CD14-positive monocyte (primary cell): ENCODE measurements around the gene BEGAIN. TPM values are rescaled to one million over a fixed set of nuclear protein-coding genes. Genes with fewer than 3 reads are reported as not detected.

Experiments
- DNase-seq, 3 donors: peaks; one replicate each; pipeline ENCODE4 v3.0.0-alpha.2; 2011 to 2022
- H2AFZ ChIP-seq: 2 replicates; pipeline ENCODE4 v1.6.0; 2012; ENCODE audit warnings: mild to moderate bottlenecking, low read depth, low read length, inconsistent platforms; ENCODE audit not compliant: insufficient read depth, poor library complexity, severe bottlenecking
- H3K27ac ChIP-seq, 2 donors: 1 replicate in 1 of 2; 2 replicates in 1 of 2; pipeline ENCODE4 v1.5.1; 2012 to 2013; ENCODE audit warnings: low read length in 2 of 2, control low read depth in 1 of 2, inconsistent platforms in 1 of 2, low read depth in 1 of 2, mild to moderate bottlenecking in 1 of 2
- H3K27me3 ChIP-seq, 2 donors: one replicate each; pipeline versions ENCODE4 v1.6.0 to v1.6.1; 2011 to 2013; ENCODE audit warnings: low read length in 2 of 2; ENCODE audit not compliant: control insufficient read depth in 2 of 2, insufficient read depth in 2 of 2
- H3K36me3 ChIP-seq, 2 donors: replicated peaks in 1 of 2; 1 replicate in 1 of 2; 2 replicates in 1 of 2; pipeline versions ENCODE4 v1.5.1 to v1.6.1; 2012 to 2013; ENCODE audit warnings: low read length in 2 of 2, control low read depth in 1 of 2, inconsistent platforms in 1 of 2, mild to moderate bottlenecking in 1 of 2; ENCODE audit not compliant: insufficient read depth in 2 of 2, control insufficient read depth in 1 of 2
- H3K4me1 ChIP-seq, 2 donors: 1 replicate in 1 of 2; 2 replicates in 1 of 2; pipeline versions ENCODE4 v1.5.1 to v1.6.1; 2012 to 2013; ENCODE audit warnings: low read length in 2 of 2, control low read depth in 1 of 2, inconsistent platforms in 1 of 2, mild to moderate bottlenecking in 1 of 2, moderate library complexity in 1 of 2; ENCODE audit not compliant: insufficient read depth in 2 of 2, control insufficient read depth in 1 of 2
- H3K4me2 ChIP-seq: replicated peaks from 2 replicates; pipeline ENCODE3; 2012; ENCODE audit warnings: low read length, moderate library complexity, mild to moderate bottlenecking; ENCODE audit not compliant: poor library complexity, severe bottlenecking; ENCODE audit errors: extremely low read depth
- H3K4me3 ChIP-seq, 3 experiments: fragments of 200-600 bp in 1 of 3; sonication (generic) in 1 of 3; replicated peaks in 1 of 3; 1 replicate in 2 of 3; 2 replicates in 1 of 3; pipeline ENCODE4 v1.5.1; 2011 to 2013; ENCODE audit warnings: low read length in 3 of 3, mild to moderate bottlenecking in 3 of 3, control low read depth in 2 of 3, low read depth in 2 of 3, inconsistent platforms in 1 of 3, moderate library complexity in 1 of 3
- H3K79me2 ChIP-seq: 2 replicates; pipeline ENCODE4 v1.6.0; 2012; ENCODE audit warnings: mild to moderate bottlenecking, control low read depth, inconsistent platforms, low read length, moderate library complexity; ENCODE audit not compliant: insufficient read depth
- H3K9ac ChIP-seq: 2 replicates; pipeline ENCODE4 v1.6.0; 2017; ENCODE audit warnings: low read length, mild to moderate bottlenecking; ENCODE audit not compliant: insufficient read depth, poor library complexity, severe bottlenecking
- H3K9me3 ChIP-seq, 2 donors: replicated peaks in 1 of 2; 1 replicate in 1 of 2; 2 replicates in 1 of 2; pipeline versions ENCODE4 v1.5.1 to v1.6.1; 2012 to 2013; ENCODE audit warnings: low read length in 2 of 2, control low read depth in 1 of 2; ENCODE audit not compliant: control insufficient read depth in 1 of 2, insufficient read depth in 1 of 2
- H4K20me1 ChIP-seq: 2 replicates; pipeline ENCODE4 v1.6.0; 2012; ENCODE audit warnings: mild to moderate bottlenecking, low read length, control low read depth, moderate library complexity; ENCODE audit not compliant: insufficient read depth
- H3K27ac Mint-ChIP-seq, 7 donors: one replicate each; pipeline ENCODE4 v1.8.0; 2020; ENCODE audit warnings: mild to moderate bottlenecking in 7 of 7, mixed read lengths in 7 of 7, moderate library complexity in 6 of 7, inconsistent platforms in 2 of 7
- H3K27me3 Mint-ChIP-seq, 3 donors: one replicate each; pipeline ENCODE4 v1.8.0; 2021 to 2022; ENCODE audit warnings: low read depth in 3 of 3, mild to moderate bottlenecking in 3 of 3, mixed read lengths in 3 of 3, moderate library complexity in 3 of 3, inconsistent platforms in 1 of 3
- H3K36me3 Mint-ChIP-seq, 2 donors: one replicate each; pipeline ENCODE4 v1.8.0; 2020; ENCODE audit warnings: mixed read lengths in 2 of 2, inconsistent platforms in 1 of 2, mild to moderate bottlenecking in 1 of 2
- H3K4me1 Mint-ChIP-seq: one replicate; pipeline ENCODE4 v1.8.0; 2020; ENCODE audit warnings: mild to moderate bottlenecking, mixed read lengths
- H3K4me3 Mint-ChIP-seq, 2 donors: one replicate each; pipeline ENCODE4 v1.8.0; 2020; ENCODE audit warnings: mild to moderate bottlenecking in 2 of 2, mixed read lengths in 2 of 2, moderate library complexity in 1 of 2
- H3K9me3 Mint-ChIP-seq, 7 donors: one replicate each; pipeline ENCODE4 v1.8.0; 2020 to 2022; ENCODE audit warnings: mixed read lengths in 7 of 7, mild to moderate bottlenecking in 6 of 7, moderate library complexity in 6 of 7, inconsistent platforms in 2 of 7
- CTCF ChIP-seq: fragments of 200-600 bp; IDR thresholded peaks from one replicate; pipeline ENCODE4 v1.8.0; 2022; ENCODE audit warnings: antibody characterized with exemption, mild to moderate bottlenecking
- WGBS: methylation state at CpG from one replicate; pipeline ENCODE4 v1.1.5; 2013; ENCODE audit warnings: missing lambda C conversion rate; ENCODE audit not compliant: insufficient coverage; 5-methylcytosine and 5-hydroxymethylcytosine counted together
- intact Hi-C, 2 donors: fragments of 100-400 bp; cut with micrococcal nuclease; formaldehyde crosslinking; loops; one replicate each; pipeline versions ENCODE4 v1.15.0 to v1.15.1; 2023
- polyA plus RNA-seq, 3 donors: library from polyadenylated mRNA; depleted of rRNA in 1 of 3; unstranded in 2 of 3; stranded (reverse) in 1 of 3; fragments of 300-500 nt in 2 of 3; fragments of >200 nt in 1 of 3; fragmentation: Illumina TruSeq in 2 of 3; gene quantifications; 1 replicate in 2 of 3; 2 replicates in 1 of 3; pipeline ENCODE4 v1.2.3, GENCODE V29; 2012 to 2021

Gene BEGAIN
- polyA plus RNA-seq, 3 donors, result 0.25 to 0.45 TPM; not detected in 1

GRCh38 chr14:100561005-100561404 lies 26.2 kb downstream of the BEGAIN start:
- Histone ChIP-seq H3K9me3 (no peaks in the 10 kb centered on the region), H2AFZ (no peak overlapping the region), H3K4me1 (peaks cover 23 to 24% of the 10 kb centered on the region in 2 donors), H3K79me2 (no peaks in the 10 kb centered on the region), H3K4me2 (no peak overlapping the region), H3K27ac (no peak overlapping the region), H3K27me3 (peaks cover 0 to 7% of the 10 kb centered on the region in 2 donors), H4K20me1 (no peaks in the 10 kb centered on the region), H3K36me3 (no peaks in the 10 kb centered on the region), H3K9ac (no peak overlapping the region), H3K4me3 (no peak overlapping the region)
- Mint-ChIP-seq H3K27ac (peak overlapping the region in 1 of 7 donors; percentile 43), H3K27me3 (peaks cover 10 to 33% (median 32%) of the 10 kb centered on the region in 3 donors), H3K4me1 (peaks cover 21% of the 10 kb centered on the region), H3K4me3 (no peak overlapping the region), H3K36me3 (peaks cover 0 to 3% of the 10 kb centered on the region in 2 donors), H3K9me3 (peaks cover 0 to 1% (median 0%) of the 10 kb centered on the region in 7 donors)
- DNase-seq, result no peak
- intact Hi-C loops, result no loop called here
- TF ChIP-seq CTCF, result no peak
- 95% methylated on average over 8 of the region's 15 CpGs for WGBS

GRCh38 chr14:100560471-100560870 lies 26.7 kb downstream of the BEGAIN start:
- H3K9me3 Mint-ChIP-seq, result peaks cover 0 to 1% (median 0%) of the 10 kb centered on the region in 7 donors
- H3K9me3 ChIP-seq, result no peaks in the 10 kb centered on the region
- H3K4me2 ChIP-seq, result no peak overlapping the region
- intact Hi-C loops, result no loop called here
- no peaks in the 10 kb centered on the region for H3K79me2 ChIP-seq
- H3K36me3 ChIP-seq, result no peaks in the 10 kb centered on the region
- H4K20me1 ChIP-seq, result no peaks in the 10 kb centered on the region
- peaks cover 25% of the 10 kb centered on the region for H3K4me1 Mint-ChIP-seq
- TF ChIP-seq CTCF, result no peak
- no peak overlapping the region for H3K4me3 Mint-ChIP-seq
- H3K27me3 ChIP-seq, result peaks cover 0 to 7% of the 10 kb centered on the region in 2 donors
- peaks cover 23 to 25% of the 10 kb centered on the region in 2 donors for H3K4me1 ChIP-seq
- no peak overlapping the region for H3K4me3 ChIP-seq
- no peak overlapping the region for H3K9ac ChIP-seq
- peaks cover 0 to 3% of the 10 kb centered on the region in 2 donors for H3K36me3 Mint-ChIP-seq
- no peak overlapping the region for H3K27ac Mint-ChIP-seq
- peaks cover 9 to 30% (median 27%) of the 10 kb centered on the region in 3 donors for H3K27me3 Mint-ChIP-seq
- DNase-seq, result no peak
- H3K27ac ChIP-seq, result no peak overlapping the region
- H2AFZ ChIP-seq, result no peak overlapping the region
- WGBS, result 76% methylated on average over 8 of the region's 9 CpGs
